ENCODE data around the gene TSGA10IP. TPM values are rescaled to one million over a fixed set of nuclear protein-coding genes. Genes with fewer than 3 reads are reported as not detected.

The TSGA10IP gene
- total RNA-seq, 2 donors from 2014 or later: not detected

- TF ChIP-seq CTCF (IDR thresholded peaks at IDR 0.05): no peak
Observed at GRCh38 chr11:65899356-65900124, 45.7 kb upstream of the TSGA10IP start.

GRCh38 chr11:65900125-65900898, 45.0 kb upstream of the TSGA10IP start, which contains the start of gene FOSL1:
TSS of gene FOSL1 (minus strand) at chr11:65900388. CDS start at chr11:65900339, 49 bp downstream.
- Histone ChIP-seq H3K36me3 (no peaks in the 10 kb centered on the region), H3K9me3 (no peaks in the 10 kb centered on the region), H3K27me3 (no peaks in the 10 kb centered on the region), H3K4me3 (peak within 1 kb of the TSS; percentile 53 to 59), H3K4me1 (peaks cover 0 to 14% of the 10 kb centered on the region in 2 donors), H3K27ac (peak within 1 kb of the TSS; percentile 62 to 72)
- TF ChIP-seq CTCF (IDR thresholded peaks at IDR 0.05): no peak
- DNase-seq (ENCODE audit: low spot score): peak; percentile 94

More at GRCh38 chr11:65899356-65900124, 45.7 kb upstream of the TSGA10IP start:
- DNase-seq (ENCODE audit: low spot score): peak; percentile 82
- H3K9me3 ChIP-seq: no peaks in the 10 kb centered on the region
- peak overlapping the region; percentile 53 to 59 for H3K4me3 ChIP-seq
- H3K36me3 ChIP-seq: no peaks in the 10 kb centered on the region
- H3K27ac ChIP-seq: peak overlapping the region; percentile 62 to 72
- H3K4me1 ChIP-seq: peaks cover 0 to 16% of the 10 kb centered on the region in 2 donors
- H3K27me3 ChIP-seq: no peaks in the 10 kb centered on the region

GRCh38 chr11:65900899-65901180, 44.4 kb upstream of the TSGA10IP start:
- Histone ChIP-seq H3K27ac (peak overlapping the region; percentile 62 to 72), H3K27me3 (no peaks in the 10 kb centered on the region), H3K9me3 (no peaks in the 10 kb centered on the region), H3K4me1 (peaks cover 0 to 14% of the 10 kb centered on the region in 2 donors), H3K36me3 (no peaks in the 10 kb centered on the region), H3K4me3 (peak overlapping the region; percentile 53 to 59)
- no peak for DNase-seq (ENCODE audit: low spot score)
- no peak for TF ChIP-seq CTCF (IDR thresholded peaks at IDR 0.05)

- TF ChIP-seq CTCF (IDR thresholded peaks at IDR 0.05): no peak
- no peak overlapping the region for H3K27ac ChIP-seq
- no peaks in the 10 kb centered on the region for H3K9me3 ChIP-seq
- H3K27me3 ChIP-seq: no peaks in the 10 kb centered on the region
- no peak overlapping the region for H3K4me3 ChIP-seq
- no peaks in the 10 kb centered on the region for H3K36me3 ChIP-seq
- peaks cover 0 to 14% of the 10 kb centered on the region in 2 donors for H3K4me1 ChIP-seq
- no peak for DNase-seq (ENCODE audit: low spot score)
Observed at GRCh38 chr11:65903068-65903481, 42.2 kb upstream of the TSGA10IP start.

GRCh38 chr11:65903715-65904114, 41.6 kb upstream of the TSGA10IP start:
- Histone ChIP-seq H3K36me3 (no peaks in the 10 kb centered on the region), H3K4me3 (no peak overlapping the region), H3K9me3 (no peaks in the 10 kb centered on the region), H3K27me3 (no peaks in the 10 kb centered on the region), H3K27ac (no peak overlapping the region), H3K4me1 (peaks cover 0 to 14% of the 10 kb centered on the region in 2 donors)
- no peak for TF ChIP-seq CTCF (IDR thresholded peaks at IDR 0.05)
- no peak for DNase-seq (ENCODE audit: low spot score)

All from right atrium auricular region (tissue), 2 donors.